NOMO-1 treated with dmso at 0.1 percent for 144 hours (cell line): ENCODE measurements around the gene SP3.
A peak's percentile ranks its signal among the peaks of the same experiment; 100 is the strongest.

Experiments
- DNase-seq: peaks from one replicate; lab custom pipeline; 2025; ENCODE audit not compliant: unreplicated experiment; lab: John Stamatoyannopoulos, UW

The SP3 gene

DNA sequence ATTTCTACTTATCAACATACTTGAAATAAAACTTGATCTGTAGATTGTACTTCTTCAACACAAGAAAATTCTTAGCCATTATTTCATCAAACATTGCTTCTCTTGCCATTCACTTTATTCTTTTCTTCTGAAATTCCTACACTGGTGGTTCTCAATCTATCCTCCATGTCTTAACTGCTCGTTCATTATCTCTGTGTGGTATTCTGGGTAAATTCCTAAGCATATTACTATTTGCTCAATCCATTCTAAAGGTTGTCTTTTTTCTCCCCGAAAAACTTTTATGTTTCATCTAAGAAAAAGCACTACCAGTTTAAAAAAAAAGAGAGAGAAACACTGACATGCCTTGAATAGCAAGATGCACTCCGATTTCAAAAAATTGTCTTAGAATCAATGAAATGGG is 18.0 kb downstream of the SP3 start:
- no peak for DNase-seq

DNA sequence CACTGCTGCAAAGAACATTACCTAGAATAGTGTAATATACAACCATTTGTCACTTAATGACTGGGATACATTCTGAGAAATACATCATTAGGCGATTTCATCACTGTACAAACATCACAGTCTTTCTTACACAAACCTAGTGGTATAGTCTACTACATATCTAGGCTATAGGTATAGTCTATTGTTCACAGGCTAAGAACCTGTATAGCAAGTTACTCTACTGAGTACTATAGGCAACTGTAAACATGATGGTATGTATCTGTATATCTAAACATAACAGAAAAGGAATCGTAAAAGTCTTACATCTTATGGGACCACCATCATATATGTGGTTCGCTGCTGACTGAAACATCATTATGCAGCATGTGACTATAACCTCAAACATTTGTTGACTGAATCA is 21.4 kb downstream of the SP3 start:
- DNase-seq: no peak

DNA sequence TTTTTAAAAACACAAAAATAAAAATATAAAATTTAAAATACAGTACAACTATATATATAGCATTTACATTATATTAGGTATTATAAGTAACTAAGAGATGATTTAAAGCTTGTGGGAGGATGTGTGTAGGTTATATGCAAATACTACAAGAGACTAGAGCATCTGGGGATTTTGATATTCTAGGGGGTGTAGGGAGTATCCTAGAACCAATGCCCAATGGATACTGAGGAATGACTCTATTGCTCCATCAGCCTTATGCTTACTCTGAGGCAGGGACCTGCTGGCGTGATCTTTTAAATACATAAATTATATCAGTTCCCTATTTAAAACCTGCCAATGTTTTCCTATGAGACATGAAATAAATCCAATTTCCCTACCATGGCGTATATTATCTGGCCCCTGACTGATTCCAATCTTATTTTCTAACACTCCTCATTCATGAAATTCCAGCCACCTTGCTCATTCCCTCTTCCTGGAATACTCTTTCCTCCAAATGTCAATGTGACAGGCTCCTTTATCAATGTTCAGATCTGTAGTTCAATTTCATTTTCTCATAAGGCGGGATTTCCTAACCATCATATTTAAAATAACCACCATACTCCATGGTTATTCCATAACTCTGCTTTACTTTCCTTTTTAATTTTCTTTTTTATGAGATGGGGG is 22.2 kb downstream of the SP3 start:
- no peak for DNase-seq

DNA sequence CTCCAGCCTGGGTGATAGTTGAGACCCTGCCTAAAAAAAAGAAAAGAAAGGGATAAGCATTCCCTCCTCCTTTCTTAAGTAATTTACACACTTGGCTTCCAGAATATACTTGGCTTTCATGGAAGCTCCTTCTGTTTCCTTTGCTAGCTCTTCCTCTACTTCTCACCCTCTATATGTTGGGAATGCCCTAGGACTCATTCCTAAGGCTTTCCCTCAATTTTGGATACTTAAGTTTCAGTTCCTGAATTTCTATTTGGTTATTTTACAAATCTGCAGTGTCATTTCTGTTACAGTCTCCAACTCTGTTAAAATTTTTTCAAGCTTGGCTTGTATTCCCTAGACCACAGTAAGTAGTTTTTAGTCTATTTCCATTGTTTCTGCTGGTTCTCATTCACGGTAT is 23.6 kb downstream of the SP3 start:
- no peak for DNase-seq

DNA sequence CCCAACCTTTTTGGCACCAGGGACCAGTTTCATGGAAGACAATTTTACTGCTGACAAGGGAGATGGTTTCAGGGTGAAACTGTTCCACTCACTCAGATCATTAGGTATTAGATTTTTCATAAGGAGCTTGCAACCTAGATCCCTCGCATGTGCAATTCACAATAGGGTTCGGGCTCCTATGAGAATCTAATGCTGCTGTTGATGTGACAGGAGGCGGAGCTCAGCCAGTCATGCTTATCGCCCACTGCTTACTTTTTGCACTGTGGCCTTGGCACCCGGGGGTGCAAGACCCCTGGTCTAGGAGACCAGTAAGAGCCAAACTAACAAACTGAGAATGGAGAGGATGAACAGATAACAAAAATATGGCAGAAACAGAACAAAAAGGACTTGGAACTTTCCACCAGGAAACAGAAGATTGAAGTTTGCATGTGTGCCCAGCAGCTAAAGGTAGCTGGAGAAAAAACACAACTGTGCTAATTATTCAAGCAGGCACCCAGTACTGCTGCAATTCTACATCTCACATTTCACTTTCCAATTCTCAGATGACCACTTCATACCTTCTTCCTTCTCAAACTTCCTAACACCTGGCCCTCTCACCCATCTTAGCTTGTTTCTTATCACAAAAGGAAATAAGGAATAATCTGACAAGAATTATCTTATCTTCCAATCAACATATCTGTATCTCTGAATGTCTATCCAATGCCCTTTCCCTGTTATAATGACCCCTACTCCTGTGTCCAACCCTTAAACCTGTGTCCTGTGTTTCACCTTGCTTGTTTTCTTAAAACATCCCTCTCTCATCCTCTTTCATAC is 24.8 kb downstream of the SP3 start:
- no peak for DNase-seq

DNA sequence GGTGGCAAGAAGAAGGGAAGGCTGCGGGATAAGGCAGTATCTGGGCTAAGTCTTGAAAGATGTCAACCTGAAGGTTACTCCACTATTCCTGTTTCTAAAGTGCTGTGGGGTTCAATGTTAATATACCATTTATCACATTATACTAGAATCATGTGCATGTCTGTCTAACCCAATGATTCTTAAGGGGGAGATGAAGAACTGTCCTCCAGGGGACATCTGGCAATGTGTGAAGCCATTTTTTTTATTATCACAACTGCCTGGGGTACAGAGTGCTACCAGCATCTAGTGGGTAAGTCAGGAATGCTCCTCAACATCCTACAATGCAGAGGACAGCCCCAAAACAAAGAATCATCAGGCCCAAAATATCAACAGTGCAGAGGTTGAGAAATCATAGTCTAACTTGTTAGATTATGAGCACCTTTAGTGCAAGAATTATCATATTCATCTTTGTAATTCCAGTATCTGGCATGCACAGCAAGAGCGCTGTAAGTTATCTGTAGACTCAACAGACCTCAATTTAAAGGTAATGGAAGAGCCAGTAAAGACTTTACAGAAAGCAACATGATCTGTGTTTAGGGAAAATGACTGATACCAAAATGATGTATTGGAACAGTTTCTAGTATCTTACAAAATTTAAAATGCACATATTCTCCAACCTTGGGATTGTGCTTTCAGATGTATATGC is 26.3 kb downstream of the SP3 start:
- DNase-seq: no peak

DNA sequence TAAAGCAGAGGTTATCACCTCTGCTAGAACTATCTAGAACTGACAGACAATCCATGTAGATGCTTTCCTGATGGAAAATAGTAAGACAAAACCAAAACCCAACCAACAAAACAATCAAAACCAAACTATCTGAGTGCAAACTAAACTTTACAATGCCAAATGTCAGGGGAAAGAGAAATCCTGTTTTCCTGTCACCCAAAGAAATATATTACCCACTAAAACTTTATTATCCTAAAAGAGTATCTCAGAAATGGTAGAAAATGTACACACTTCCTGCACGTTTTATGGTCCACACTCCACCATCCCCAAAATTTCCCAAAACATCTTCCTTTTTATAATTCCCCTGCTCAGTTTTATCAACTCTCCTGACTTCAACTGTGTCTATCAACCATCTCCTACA is 29.9 kb downstream of the SP3 start:
- no peak for DNase-seq

DNA sequence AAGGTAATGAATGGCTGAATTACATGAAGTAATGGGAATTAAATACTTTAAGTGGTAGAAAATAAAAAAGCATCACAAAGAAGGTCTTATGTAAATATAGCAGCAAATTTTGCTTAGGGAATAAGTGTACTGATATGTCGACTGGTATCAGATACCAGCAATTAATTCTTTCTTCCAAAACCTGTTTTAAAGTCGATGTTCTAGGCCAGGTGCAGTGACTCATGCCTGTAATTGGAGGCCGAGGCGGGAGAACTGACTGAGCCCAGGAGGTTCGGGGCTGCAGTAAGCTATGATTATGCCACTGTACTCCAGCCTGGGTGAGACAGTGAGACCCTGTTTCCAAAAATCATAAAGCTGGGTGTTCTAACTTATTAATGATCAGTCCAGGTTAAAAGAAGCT is 30.3 kb downstream of the SP3 start:
- DNase-seq: no peak

DNA sequence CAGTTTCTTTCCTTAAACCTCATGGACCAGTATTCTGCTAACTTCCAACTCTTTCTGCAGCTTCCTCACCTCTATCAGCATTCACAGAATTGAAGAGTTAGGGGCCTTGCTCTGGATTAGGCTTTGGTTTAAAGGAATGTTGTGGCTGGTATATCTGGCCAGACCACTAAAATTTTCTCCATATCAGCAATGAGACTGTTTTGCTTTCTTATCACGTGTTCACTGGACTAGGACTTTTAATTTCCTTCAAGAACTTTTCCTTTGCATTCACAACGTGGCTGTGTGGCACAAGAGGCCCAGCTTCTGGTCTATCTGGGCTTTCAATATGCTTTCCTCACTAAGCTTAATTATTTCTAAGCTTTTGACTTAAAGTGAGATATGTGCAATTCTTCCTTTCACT is 33.4 kb downstream of the SP3 start:
- no peak for DNase-seq

DNA sequence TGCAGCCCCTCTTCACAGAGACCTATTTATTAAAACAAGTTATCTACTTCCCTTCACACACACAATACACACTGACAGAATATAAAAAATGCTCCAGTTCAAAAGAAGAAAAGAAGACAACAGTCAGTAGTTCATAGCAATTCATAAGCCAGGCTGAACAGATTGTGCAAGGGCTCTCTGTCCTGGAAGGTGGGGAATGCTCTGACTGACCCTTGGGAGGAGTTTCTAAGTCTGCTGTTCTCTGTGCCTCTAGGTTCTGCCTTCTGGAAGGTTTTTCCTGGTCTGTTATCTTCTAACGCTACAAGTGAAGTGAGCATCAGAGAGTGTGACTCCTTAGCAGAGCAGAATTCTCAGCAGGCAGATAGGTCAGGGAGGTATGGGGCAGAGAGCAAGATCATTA is 35.7 kb downstream of the SP3 start:
- DNase-seq: no peak

DNA sequence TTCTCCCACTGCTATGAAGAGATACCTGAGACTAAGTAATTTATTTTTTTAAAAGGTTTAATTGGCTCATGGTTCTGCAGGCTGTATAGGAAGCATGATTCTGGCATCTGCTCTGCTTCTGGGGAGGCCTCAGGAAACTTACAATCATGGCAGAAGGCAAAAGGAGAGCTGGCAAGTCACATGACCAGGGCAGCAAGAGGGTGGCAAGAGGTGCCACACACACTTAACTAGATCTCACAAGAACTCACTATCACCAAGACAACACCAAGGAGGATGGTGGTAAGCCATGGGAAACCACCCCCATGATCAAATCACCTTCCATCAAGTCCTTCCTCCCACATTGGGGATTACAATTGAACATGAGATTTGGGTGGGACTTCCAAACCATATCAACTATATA is 38.3 kb downstream of the SP3 start:
- no peak for DNase-seq

DNA sequence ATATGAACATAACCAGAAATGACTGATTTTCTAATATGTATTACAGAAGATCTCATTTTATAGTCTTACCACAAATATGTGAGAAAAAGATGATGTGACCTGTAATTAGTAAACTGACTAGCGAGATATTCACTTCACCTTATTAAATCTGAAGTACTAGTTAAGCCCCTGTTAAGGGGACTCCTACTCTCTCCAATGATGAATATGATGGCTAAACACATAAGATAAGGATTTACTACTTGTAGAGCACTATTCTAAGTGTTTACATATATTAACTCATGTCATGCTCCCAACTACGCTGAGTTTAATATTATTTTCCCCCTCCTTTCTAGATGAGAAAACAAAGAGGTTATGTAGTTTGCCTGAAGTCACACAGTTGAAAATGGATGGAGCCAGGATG is 40.9 kb downstream of the SP3 start:
- no peak for DNase-seq

DNA sequence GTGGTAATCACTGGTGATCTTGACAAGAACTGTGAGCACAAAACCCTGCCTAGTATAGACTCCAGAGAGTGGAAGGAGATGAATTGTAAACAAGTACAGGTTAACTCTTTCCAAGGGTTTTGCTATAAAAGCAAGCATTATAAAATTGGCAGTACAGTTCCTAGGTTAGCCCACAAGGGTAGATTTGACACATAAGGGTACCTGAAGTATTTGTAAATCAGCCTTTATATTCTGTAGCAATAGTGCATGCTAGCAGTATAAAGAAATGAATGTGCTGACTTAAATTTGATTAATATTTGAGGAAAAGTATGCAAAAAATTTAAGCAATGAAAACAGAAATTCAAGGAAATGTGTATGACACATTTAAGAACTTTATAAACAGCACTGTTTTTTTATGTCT is 42.4 kb downstream of the SP3 start:
- DNase-seq: no peak

DNA sequence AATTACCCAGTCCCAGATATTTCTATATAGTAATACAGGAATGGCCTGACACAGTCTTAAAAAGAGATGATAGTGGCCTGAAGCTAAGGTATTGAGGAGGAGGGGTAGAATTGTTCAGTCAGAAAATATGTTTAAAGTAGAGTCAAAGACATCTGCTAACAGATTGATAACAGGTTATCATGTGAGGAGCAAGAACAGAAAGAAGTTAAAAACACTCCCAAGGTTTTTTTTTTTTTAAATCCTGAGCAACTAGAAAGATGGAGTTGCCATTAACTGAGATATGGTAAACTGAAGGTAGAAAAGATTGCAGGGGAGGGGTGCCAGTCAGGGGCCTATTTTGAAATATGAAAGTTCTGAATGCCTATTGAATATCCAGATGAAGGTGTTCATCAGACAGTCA is 43.1 kb downstream of the SP3 start:
- DNase-seq: no peak

DNA sequence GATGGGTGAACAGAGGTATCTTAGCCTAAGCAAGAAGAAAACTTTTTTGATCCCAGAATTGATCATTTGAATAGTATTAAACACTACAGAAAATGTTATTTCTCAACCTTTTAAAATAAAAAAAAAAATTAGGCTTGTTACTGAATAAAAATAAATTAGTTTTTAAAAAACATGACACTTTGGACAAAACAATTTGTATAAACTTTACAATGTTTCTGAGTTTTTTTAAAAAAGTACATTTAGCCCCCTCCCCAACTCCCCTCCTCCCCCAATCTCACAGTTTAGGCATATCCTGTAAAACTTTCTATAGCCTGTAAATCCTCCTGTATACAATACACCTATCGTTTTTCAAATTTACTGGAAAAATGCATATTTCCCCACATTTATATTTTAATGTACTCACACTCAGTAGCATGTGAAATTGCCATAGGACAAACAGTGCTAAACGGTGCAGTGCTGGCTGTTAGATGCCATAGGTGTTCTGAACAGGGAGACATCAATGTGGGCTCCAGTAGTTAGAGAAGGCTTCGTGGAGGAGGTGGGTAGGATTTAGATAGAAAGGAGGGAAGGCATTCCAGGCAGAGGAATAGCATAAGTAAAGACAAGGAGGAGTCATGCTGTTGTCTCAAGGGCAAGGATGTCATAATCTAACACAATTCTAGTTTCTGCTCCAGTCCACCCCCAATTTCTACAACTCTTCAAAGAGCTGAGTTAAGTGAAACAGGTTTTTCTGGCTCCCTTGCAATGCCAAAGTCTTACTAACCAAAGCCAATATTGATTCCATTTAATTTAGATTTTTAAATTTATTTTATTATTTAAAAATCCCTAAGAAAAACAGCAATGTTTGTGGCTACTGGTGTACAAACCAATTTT is 50.9 kb downstream of the SP3 start:
- no peak for DNase-seq

DNA sequence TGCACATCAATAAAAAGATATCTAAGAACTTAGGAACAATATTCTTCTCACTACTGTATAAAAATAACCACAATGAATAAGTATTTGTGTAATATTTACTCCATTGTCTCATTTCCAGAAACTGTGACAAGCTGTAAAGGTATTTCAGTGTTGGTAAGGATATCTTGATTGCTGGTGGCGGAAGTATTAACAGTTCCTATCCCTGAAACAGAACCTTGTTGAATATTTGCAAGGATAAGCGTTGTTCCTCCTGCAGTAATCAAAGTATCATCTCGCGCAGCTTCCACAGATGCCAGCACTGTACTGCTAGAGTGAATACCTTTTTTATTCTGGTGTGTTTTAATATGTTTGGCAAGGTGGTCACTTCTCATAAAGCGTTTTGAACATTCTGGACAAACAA is 55.3 kb downstream of the SP3 start:
- DNase-seq: no peak

DNA sequence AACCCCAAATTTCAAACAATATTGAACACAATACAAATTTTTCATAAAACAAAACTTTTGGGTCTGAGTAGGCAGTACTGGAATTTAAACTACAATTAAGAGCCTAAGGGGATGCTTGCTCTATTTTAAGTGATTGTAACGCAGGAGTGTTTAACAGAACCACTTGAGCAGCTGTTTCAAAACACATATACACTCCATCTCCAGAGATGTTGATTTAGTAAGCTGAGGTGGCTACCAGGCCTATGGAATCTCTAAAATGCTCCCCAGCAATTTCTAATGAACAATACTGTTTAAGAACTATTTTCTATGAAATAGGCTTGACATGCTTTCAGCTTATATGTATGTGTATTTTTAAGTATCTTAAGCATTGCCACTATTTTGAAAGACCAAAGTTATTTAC is 58.5 kb downstream of the SP3 start:
- DNase-seq: no peak

DNA sequence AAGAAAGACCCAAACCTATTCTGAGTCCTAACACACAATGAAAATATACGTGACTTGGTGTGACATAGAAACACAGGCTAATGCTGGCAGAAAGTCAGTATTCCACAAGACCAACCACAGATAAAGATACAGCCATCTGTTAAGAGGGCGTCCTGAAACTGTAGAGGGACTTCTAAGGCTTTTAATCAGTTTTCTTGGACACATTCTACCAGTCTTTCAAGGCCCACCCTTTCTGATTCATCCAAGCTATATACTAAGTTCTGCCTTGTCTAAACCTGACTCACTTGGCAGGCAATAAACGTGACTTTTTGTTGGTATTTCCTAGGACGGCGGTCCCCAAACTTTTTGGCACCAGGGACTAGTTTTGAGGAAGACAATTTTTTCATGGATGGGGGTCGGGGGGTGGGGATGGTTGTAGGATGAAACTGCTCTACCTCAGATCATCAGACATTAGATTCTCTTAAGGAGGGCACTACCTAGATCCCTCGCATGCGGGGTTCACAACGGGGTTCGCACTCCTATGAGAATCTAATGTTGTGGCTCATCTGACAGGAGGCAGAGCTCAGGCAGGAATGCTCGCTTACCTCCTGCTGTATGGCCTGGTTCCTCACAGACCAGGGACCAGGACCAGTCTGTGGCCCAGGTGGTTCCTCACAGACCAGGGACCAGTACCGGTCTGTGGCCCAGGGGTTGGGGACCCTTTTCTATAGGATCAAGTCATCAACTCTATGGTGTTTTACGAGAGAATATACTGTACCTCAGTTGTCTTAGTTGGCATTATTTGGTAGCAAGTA is 61.4 kb downstream of the SP3 start:
- no peak for DNase-seq

DNA sequence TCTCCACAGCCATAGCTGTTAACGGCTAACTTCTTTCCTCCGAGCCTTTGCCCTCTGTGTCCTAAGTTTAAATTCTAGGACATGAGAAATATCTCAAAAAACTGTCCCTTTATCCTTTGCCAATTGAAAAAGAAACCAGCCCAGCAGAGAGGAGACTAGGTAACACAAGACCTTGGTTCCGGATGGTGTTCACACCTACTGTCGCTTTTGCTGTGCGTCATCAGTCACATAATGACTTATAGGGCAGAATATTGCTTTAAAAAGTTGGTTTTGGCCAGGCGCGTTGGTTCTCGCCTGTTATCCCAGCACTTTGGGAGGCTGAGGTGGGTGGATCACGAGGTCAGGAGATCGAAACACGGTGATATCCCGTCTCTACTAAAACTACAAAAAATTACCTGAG is 66.2 kb downstream of the SP3 start:
- no peak for DNase-seq

DNA sequence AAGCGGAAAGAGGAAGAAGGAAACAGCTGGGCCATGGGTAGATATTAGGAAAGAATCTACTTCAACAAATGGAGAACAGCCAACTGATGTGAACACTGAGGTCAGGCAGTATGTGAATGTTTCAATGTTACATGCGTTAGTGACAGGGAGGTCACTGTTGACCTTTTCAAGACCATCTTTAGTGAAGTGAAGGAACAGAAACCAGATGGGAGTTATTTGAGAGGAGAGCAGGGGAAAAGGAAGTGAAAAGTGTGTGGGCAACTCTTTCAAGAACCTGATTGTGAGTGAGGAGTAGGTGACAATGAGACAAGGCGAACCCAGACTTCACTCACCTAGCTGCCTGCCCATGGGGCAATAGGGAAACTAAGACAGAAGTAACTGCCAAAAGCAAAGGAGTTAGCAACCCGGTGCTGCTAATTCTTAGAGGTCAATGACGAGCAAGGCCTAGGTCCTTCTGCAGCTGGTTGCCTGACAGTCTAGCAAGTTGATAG is 67.0 kb downstream of the SP3 start:
- peak; percentile 74 for DNase-seq
